GM12874 (cell line): ENCODE results near the gene CLIP3.

Source experiments
- CTCF ChIP-seq: IDR thresholded peaks from 2 replicates; pipeline ENCODE4 v1.5.1; 2011; ENCODE audit warnings: low read depth, mild to moderate bottlenecking, control low read depth, low read length, moderate library complexity; ENCODE audit not compliant: insufficient read depth

The CLIP3 gene

GRCh38 chr19:35975608-35976214, 57.0 kb downstream of the CLIP3 start:
- no peak for TF ChIP-seq CTCF

GRCh38 chr19:35973487-35973886, 59.2 kb downstream of the CLIP3 start:
- TF ChIP-seq CTCF = no peak

- no peak for TF ChIP-seq CTCF
Measured at GRCh38 chr19:35966771-35967170, 65.9 kb downstream of the CLIP3 start.
